Stimulated activated memory B cell treated with anti-CD40 and anti-IgM and Interleukin-4, amounts not matched to agents 10 μg/mL and 1 μg/mL and 100 μg/mL, for 72 hours (primary cell): ENCODE measurements around the gene RBM20.

Experiments used
- ATAC-seq: fragments of 150-1000 bp; cut with Tn5 transposase; 2 replicates; pipeline ENCODE4 v1.10.0; 2021
- H3K27ac Mint-ChIP-seq: one replicate; pipeline ENCODE4 v1.8.0; 2022; ENCODE audit warnings: mild to moderate bottlenecking, mixed read lengths
- H3K27me3 Mint-ChIP-seq: one replicate; pipeline ENCODE4 v1.8.0; 2022; ENCODE audit warnings: mixed read lengths
- H3K36me3 Mint-ChIP-seq: one replicate; pipeline ENCODE4 v1.8.0; 2022; ENCODE audit warnings: mixed read lengths
- H3K4me1 Mint-ChIP-seq: one replicate; pipeline ENCODE4 v1.8.0; 2022; ENCODE audit warnings: mixed read lengths
- H3K4me3 Mint-ChIP-seq: one replicate; pipeline ENCODE4 v1.8.0; 2022; ENCODE audit warnings: mild to moderate bottlenecking, moderate library complexity, mixed read lengths
- H3K9me3 Mint-ChIP-seq: one replicate; pipeline ENCODE4 v1.8.0; 2022; ENCODE audit warnings: mixed read lengths

Gene RBM20

GRCh38 chr10:110827410-110827809 lies 183.3 kb downstream of the RBM20 start:
- H3K36me3 Mint-ChIP-seq: no peaks in the 10 kb centered on the region
- H3K27ac Mint-ChIP-seq: no peak overlapping the region
- ATAC-seq: no peak
- H3K4me3 Mint-ChIP-seq: no peak overlapping the region
- no peaks in the 10 kb centered on the region for H3K27me3 Mint-ChIP-seq
- peaks cover 57% of the 10 kb centered on the region for H3K4me1 Mint-ChIP-seq
- no peaks in the 10 kb centered on the region for H3K9me3 Mint-ChIP-seq

GRCh38 chr10:110827875-110828274 lies 183.7 kb downstream of the RBM20 start:
- Mint-ChIP-seq H3K27me3 (no peaks in the 10 kb centered on the region), H3K9me3 (no peaks in the 10 kb centered on the region), H3K4me3 (no peak overlapping the region), H3K27ac (no peak overlapping the region), H3K4me1 (peaks cover 53% of the 10 kb centered on the region), H3K36me3 (no peaks in the 10 kb centered on the region)
- no peak for ATAC-seq

DNA sequence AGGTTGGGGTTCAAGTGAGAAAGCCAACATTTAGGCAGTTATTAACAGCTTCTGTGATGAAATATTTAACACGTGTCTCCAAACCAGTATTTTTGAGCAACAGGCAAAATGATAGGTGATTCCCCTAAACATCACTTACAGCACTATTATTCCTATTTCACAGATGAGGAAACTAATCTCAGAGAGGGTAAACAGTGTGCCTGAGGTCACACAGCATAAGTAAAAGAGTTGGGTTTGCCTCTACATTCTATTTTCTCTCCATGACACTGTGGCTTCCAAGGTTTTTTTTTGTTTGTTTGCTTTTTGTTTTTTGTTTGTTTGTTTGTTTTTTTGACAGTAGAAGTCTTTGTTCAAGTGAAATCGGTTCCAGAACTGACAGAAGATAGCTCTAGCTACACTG lies 184.4 kb downstream of the RBM20 start:
- Mint-ChIP-seq H3K4me3 (no peak overlapping the region), H3K9me3 (no peaks in the 10 kb centered on the region), H3K36me3 (no peaks in the 10 kb centered on the region), H3K27me3 (no peaks in the 10 kb centered on the region), H3K4me1 (peaks cover 47% of the 10 kb centered on the region), H3K27ac (no peak overlapping the region)
- ATAC-seq: no peak

- peak overlapping the region; percentile 75 for H3K27ac Mint-ChIP-seq
- no peaks in the 10 kb centered on the region for H3K36me3 Mint-ChIP-seq
- no peak overlapping the region for H3K4me3 Mint-ChIP-seq
- no peaks in the 10 kb centered on the region for H3K27me3 Mint-ChIP-seq
- peak; percentile 63 for ATAC-seq
- peaks cover 37% of the 10 kb centered on the region for H3K4me1 Mint-ChIP-seq
- H3K9me3 Mint-ChIP-seq: no peaks in the 10 kb centered on the region
Measured at GRCh38 chr10:110829721-110830410, 185.7 kb downstream of the RBM20 start.

GRCh38 chr10:110833234-110833940 lies 189.3 kb downstream of the RBM20 start:
- H3K4me3 Mint-ChIP-seq: no peak overlapping the region
- H3K27ac Mint-ChIP-seq: no peak overlapping the region
- peaks cover 49% of the 10 kb centered on the region for H3K4me1 Mint-ChIP-seq
- peak; percentile 6 for ATAC-seq
- H3K9me3 Mint-ChIP-seq: no peaks in the 10 kb centered on the region
- H3K27me3 Mint-ChIP-seq: no peaks in the 10 kb centered on the region
- H3K36me3 Mint-ChIP-seq: no peaks in the 10 kb centered on the region

DNA sequence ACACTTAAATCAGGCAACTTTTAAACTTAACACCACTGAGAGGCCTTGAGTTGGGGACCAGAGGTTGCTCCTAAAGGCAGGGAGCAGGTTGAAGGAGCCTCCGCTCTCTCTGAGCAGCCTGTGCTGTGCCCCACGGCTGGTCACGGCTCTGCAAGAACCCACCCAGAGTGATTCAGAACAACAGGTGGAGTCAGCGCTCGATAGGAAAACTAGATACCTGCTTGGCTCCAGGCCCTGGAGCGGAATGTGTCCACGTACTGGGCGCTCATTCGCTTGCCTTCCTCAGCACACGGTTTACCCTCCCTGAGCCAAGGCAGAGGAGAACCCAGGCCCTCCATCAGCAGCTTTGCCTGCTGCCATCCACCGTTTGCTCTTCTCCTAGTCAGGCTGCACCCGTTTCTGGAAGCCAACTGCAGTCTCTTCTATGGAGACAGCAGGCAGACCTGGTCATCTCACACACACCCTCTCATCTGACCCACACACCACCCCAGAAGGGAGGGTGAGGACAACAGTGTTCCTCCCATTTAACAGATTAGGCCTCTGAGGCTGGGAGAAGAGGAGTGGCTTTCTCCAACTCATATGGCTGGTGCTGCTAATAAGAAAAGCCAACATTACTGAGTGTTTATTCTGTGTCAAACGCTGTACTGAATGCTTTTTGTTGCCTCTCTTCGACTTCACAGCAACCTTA lies 189.9 kb downstream of the RBM20 start:
- Mint-ChIP-seq H3K4me1 (peaks cover 43% of the 10 kb centered on the region), H3K9me3 (no peaks in the 10 kb centered on the region), H3K27ac (peak overlapping the region; percentile 3), H3K27me3 (no peaks in the 10 kb centered on the region), H3K4me3 (no peak overlapping the region), H3K36me3 (no peaks in the 10 kb centered on the region)
- no peak for ATAC-seq

GRCh38 chr10:110834629-110835301 lies 190.6 kb downstream of the RBM20 start:
- ATAC-seq: no peak
- Mint-ChIP-seq H3K27me3 (no peaks in the 10 kb centered on the region), H3K36me3 (no peaks in the 10 kb centered on the region), H3K27ac (peak overlapping the region; percentile 3), H3K4me3 (no peak overlapping the region), H3K4me1 (peaks cover 40% of the 10 kb centered on the region), H3K9me3 (no peaks in the 10 kb centered on the region)

GRCh38 chr10:110835841-110836240 lies 191.7 kb downstream of the RBM20 start:
- H3K36me3 Mint-ChIP-seq: no peaks in the 10 kb centered on the region
- no peak overlapping the region for H3K4me3 Mint-ChIP-seq

GRCh38 chr10:110836706-110837105 lies 192.6 kb downstream of the RBM20 start:
- no peak for ATAC-seq
- Mint-ChIP-seq H3K27ac (peak overlapping the region; percentile 50), H3K9me3 (no peaks in the 10 kb centered on the region), H3K4me1 (peaks cover 37% of the 10 kb centered on the region), H3K36me3 (no peaks in the 10 kb centered on the region), H3K4me3 (no peak overlapping the region), H3K27me3 (no peaks in the 10 kb centered on the region)

More at GRCh38 chr10:110835841-110836240, 191.7 kb downstream of the RBM20 start:
- Mint-ChIP-seq H3K4me1 (peaks cover 36% of the 10 kb centered on the region), H3K9me3 (no peaks in the 10 kb centered on the region), H3K27ac (peak overlapping the region; percentile 50), H3K27me3 (no peaks in the 10 kb centered on the region)
- no peak for ATAC-seq

DNA sequence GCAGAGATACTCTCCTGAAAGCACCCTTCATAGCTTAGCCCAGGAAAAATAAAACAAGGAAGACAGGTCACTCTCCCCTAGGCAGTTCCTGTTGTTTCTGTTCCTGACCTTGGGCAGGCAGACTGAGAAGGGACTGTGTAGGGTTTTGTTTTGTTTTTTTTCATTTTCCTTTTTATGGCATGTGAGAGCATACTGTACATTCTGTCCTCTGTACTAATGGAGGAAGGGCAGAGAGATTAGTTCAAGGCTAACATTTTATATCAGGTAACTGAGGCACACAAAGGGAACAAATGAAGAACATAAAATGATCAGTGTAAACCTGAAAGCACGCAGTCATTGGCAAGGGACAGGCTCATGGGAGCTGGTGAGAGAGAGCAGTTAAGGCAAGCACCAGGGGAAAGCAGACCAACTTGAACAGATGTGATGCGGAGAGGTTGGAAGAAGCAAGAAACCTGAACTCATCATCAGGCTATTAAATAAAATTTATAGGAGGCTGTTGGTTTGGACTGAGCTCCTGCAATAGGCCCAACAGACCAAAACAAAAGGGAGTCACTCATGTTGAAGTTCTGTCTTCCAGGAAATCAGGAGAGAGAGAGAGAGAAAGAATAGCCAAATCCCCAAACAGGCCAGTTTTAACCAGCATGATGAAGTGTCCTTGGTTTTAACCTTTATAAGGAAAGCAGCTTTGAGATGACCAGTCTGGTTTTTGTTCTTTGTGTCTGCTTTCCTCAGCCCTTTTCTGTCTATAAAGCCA lies 193.5 kb downstream of the RBM20 start:
- Mint-ChIP-seq H3K9me3 (no peaks in the 10 kb centered on the region), H3K27me3 (no peaks in the 10 kb centered on the region), H3K4me3 (no peak overlapping the region), H3K4me1 (peaks cover 46% of the 10 kb centered on the region), H3K36me3 (no peaks in the 10 kb centered on the region), H3K27ac (peak overlapping the region; percentile 50)
- ATAC-seq: no peak

DNA sequence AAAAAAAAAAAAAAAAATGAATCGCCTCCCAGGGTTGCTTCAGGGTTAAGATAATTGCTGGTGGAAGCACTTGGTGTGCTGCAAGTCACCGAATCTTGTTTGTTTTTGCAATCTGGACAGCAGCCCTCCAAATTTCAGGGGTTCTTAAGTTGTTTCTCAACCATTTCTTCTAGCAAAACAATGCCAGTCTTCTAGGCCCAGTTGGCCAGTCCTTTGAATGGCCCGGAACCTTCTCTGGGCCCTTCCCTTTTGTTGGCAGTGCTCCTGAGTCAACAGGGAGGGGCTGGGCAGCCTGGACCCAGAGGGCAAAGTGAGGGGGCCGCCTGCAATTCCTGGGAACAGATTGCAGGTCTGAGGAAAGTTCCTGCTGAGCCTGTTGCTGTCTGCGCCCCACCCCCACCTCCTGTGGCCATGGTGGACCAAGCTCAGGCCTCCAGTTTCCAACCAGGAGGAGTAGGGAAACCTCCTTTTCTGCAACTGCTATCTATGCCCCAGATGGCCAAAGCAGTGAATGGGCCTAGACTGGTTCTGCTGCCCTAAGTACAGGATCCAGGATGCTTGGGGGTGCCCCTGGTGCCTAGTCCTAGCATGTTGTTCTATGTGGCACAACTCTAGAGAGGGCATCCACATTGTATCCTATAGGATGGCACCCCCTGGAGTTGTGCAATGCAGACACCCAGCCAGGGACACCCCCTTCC lies 196.2 kb downstream of the RBM20 start:
- Mint-ChIP-seq H3K27me3 (no peaks in the 10 kb centered on the region), H3K4me1 (peaks cover 74% of the 10 kb centered on the region), H3K27ac (peak overlapping the region; percentile 96), H3K36me3 (peaks cover 4% of the 10 kb centered on the region), H3K4me3 (no peak overlapping the region), H3K9me3 (no peaks in the 10 kb centered on the region)
- ATAC-seq: no peak

GRCh38 chr10:110840923-110841428 lies 196.8 kb downstream of the RBM20 start:
- H3K4me1 Mint-ChIP-seq: peaks cover 75% of the 10 kb centered on the region
- H3K27me3 Mint-ChIP-seq: no peaks in the 10 kb centered on the region
- H3K27ac Mint-ChIP-seq: peak overlapping the region; percentile 96
- H3K4me3 Mint-ChIP-seq: no peak overlapping the region
- ATAC-seq: no peak
- H3K9me3 Mint-ChIP-seq: no peaks in the 10 kb centered on the region
- H3K36me3 Mint-ChIP-seq: peaks cover 4% of the 10 kb centered on the region

- Mint-ChIP-seq H3K27ac (peak overlapping the region; percentile 96), H3K27me3 (no peaks in the 10 kb centered on the region), H3K4me3 (peak overlapping the region; percentile 70), H3K36me3 (peaks cover 4% of the 10 kb centered on the region), H3K9me3 (no peaks in the 10 kb centered on the region), H3K4me1 (peaks cover 76% of the 10 kb centered on the region)
- peak; percentile 89 for ATAC-seq
Measured at GRCh38 chr10:110841767-110842267, 197.7 kb downstream of the RBM20 start.
